Upper lobe of left lung (tissue), 6 donors: Measurements from ENCODE around the gene PRDM7. TPM values are rescaled to one million over a fixed set of nuclear protein-coding genes. Genes with fewer than 3 reads are reported as not detected.
A peak's percentile ranks its signal among the peaks of the same experiment; 100 is the strongest.

ENCODE experiments used
- ATAC-seq, 2 donors: fragments of 200-7000 bp; cut with Tn5 transposase; one replicate each; pipeline ENCODE4 v1.9.1; 2022; ENCODE audit warnings: mild to moderate bottlenecking in 2 of 2, moderate library complexity in 2 of 2; ENCODE audit not compliant: low FRiP score in 2 of 2
- DNase-seq, 2 donors: peaks; one replicate each; pipeline ENCODE4 v3.0.0-alpha.2; 2019 to 2020
- H3K27ac ChIP-seq, 4 donors: fragments of 200-600 bp; sonication (generic); one replicate each; pipeline ENCODE4 v1.5.1; 2016 to 2019
- H3K27me3 ChIP-seq, 4 donors: fragments of 200-600 bp; sonication (generic); one replicate each; pipeline ENCODE4 v1.5.1; 2017 to 2019
- H3K36me3 ChIP-seq, 4 donors: fragments of 200-600 bp; sonication (generic); one replicate each; pipeline ENCODE4 v1.5.1; 2016 to 2019
- H3K4me1 ChIP-seq, 4 donors: fragments of 200-600 bp; sonication (generic); one replicate each; pipeline ENCODE4 v1.5.1; 2018 to 2019
- H3K4me3 ChIP-seq, 4 donors: fragments of 200-600 bp; sonication (generic); one replicate each; pipeline ENCODE4 v1.5.1; 2017 to 2019; ENCODE audit warnings: mild to moderate bottlenecking in 2 of 4, moderate library complexity in 1 of 4
- H3K9me3 ChIP-seq, 4 donors: fragments of 200-600 bp; sonication (generic); one replicate each; pipeline ENCODE4 v1.5.1; 2018 to 2019
- EP300 ChIP-seq, 4 donors: sonication (generic); formaldehyde crosslinking; IDR thresholded peaks; one replicate each; pipeline ENCODE4 v1.5.1; 2017; ENCODE audit warnings: antibody characterized with exemption in 4 of 4, control low read depth in 2 of 4
- POLR2A ChIP-seq, 4 donors: fragments of 450-650 bp; IDR thresholded peaks; one replicate each; pipeline ENCODE4 v1.5.1; 2016 to 2017; ENCODE audit warnings: antibody characterized with exemption in 4 of 4, mild to moderate bottlenecking in 2 of 4
- POLR2AphosphoS5 ChIP-seq, 2 donors: sonication (generic); formaldehyde crosslinking; IDR thresholded peaks; one replicate each; pipeline ENCODE4 v1.5.1; 2017; ENCODE audit warnings: antibody characterized with exemption in 2 of 2
- WGBS, 2 donors: methylation state at CpG; one replicate each; pipeline ENCODE4 v1.1.5; 2017 to 2018; 5-methylcytosine and 5-hydroxymethylcytosine counted together
- total RNA-seq, 6 donors: library from RNA; depleted of rRNA in 4 of 6; stranded (reverse); fragments of >200 nt in 4 of 6; gene quantifications; one replicate each; pipeline versions ENCODE4 v1.1.0 to v1.2.1, GENCODE V29; 2016 to 2021
- TF ChIP-seq, protein P1 (sequence below), 6 experiments: fragments of 450-650 bp in 4 of 6; fragments of 200-600 bp in 2 of 6; sonication (generic) in 2 of 6; IDR thresholded peaks; one replicate each; pipeline ENCODE4 v1.5.1; 2016 to 2019; ENCODE audit warnings: antibody characterized with exemption in 6 of 6
- donor health status: DM: no; HTN: no; CAD: no; lungs with moderate emphysema.
- donor health status: DM: no; HTN: yes; CAD: no; lungs with severe emphysema.

Gene PRDM7
- total RNA-seq, 6 donors from 2014 or later, result not detected

DNA sequence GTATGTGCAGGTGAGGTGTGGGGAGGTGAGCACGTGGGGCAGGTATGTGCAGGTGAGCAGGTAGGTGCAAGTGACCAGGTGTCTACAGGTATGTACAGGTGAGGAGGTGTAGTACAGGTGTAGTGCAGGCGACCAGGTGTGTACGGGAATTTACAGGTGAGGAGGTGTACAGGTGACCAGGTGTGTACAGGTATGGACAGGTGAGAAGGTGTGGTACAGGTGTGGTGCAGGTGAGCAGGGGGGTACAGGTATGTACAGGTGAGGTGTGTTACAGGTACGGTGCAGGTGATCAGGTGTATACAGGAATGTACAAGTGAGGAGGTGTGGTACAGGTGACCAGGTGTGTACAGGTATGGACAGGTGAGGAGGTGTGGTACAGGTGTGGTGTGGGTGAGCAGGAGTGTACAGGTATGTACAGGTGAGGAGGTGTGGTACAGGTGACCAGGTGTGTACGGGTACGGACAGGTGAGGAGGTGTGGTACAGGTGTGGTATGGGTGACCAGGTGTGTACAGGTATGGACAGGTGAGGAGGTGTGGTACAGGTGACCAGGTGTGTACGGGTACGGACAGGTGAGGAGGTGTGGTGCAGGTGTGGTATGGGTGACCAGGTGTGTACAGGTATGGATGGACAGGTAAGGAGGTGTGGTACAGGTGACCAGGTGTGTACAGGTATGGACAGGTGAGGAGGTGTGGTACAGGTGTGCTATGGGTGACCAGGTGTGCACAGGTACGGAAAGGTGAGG lies 45.0 kb downstream of the PRDM7 start:
- Histone ChIP-seq H3K4me3 (peak overlapping the region in 1 of 4 donors; percentile 21), H3K36me3 (peaks cover 2 to 49% (median 26%) of the 10 kb centered on the region in 4 donors)
- no peak for DNase-seq

DNA sequence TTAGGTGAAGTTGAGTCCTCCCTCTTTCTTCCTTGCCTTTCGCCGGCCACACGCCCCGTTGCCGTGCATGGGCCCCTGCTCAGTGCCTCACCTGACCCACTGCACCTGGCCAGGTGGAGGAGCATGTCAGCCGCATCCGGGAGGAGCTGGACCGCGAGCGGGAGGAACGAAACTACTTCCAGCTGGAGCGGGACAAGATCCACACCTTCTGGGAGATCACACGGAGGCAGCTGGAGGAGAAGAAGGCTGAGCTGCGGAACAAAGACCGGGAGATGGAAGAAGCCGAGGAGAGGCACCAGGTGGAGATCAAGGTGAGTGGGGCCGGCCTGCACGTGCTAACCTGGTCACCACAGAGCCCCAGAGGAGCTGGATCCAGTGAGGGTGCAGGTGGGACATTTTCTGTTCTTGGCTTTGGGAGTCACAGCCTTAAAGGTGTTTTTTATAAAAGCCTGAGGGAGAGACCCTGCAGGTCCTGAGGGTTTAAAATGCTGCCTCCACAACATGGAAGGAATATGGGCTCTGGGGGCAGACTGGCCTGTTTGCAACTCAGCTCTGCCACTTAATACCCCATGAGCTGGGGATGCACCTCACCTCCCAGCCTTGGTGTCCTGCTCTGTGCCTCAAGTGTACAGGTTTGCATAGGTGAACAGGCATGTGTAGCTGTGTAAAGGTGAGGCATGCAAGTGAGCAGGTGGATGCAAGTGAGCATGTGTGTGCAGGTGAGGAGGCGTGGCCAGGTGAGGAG lies 45.8 kb downstream of the PRDM7 start:
- peak in 1 of 2 donors; percentile 12 for ATAC-seq
- no peak overlapping the region for H3K4me3 ChIP-seq
- H3K27me3 ChIP-seq, result no peaks in the 10 kb centered on the region
- H3K27ac ChIP-seq, result no peak overlapping the region
- TF ChIP-seq POLR2A (IDR thresholded peaks at IDR 0.05) (no peak), POLR2AphosphoS5 (IDR thresholded peaks at IDR 0.05) (no peak), EP300 (IDR thresholded peaks at IDR 0.05) (no peak)
- TF ChIP-seq, protein P1, sequence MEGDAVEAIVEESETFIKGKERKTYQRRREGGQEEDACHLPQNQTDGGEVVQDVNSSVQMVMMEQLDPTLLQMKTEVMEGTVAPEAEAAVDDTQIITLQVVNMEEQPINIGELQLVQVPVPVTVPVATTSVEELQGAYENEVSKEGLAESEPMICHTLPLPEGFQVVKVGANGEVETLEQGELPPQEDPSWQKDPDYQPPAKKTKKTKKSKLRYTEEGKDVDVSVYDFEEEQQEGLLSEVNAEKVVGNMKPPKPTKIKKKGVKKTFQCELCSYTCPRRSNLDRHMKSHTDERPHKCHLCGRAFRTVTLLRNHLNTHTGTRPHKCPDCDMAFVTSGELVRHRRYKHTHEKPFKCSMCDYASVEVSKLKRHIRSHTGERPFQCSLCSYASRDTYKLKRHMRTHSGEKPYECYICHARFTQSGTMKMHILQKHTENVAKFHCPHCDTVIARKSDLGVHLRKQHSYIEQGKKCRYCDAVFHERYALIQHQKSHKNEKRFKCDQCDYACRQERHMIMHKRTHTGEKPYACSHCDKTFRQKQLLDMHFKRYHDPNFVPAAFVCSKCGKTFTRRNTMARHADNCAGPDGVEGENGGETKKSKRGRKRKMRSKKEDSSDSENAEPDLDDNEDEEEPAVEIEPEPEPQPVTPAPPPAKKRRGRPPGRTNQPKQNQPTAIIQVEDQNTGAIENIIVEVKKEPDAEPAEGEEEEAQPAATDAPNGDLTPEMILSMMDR (IDR thresholded peaks at IDR 0.05), result no peak
- peaks cover under 1 to 41% (median 19%) of the 10 kb centered on the region in 4 donors for H3K36me3 ChIP-seq
- 93 to 96% methylated on average over 19 of the region's 19 CpGs for WGBS, 2 donors
- DNase-seq, result no peak
- H3K9me3 ChIP-seq, result peaks cover 0 to 5% (median 0%) of the 10 kb centered on the region in 4 donors
- H3K4me1 ChIP-seq, result peaks cover 0 to under 1% (median 0%) of the 10 kb centered on the region in 4 donors

More for the DNA sequence above, 45.0 kb downstream of the PRDM7 start:
- peaks cover 0 to 5% (median 0%) of the 10 kb centered on the region in 4 donors for H3K9me3 ChIP-seq
- TF ChIP-seq POLR2AphosphoS5 (IDR thresholded peaks at IDR 0.05), result peak in 1 of 2 donors; percentile 19
- no peak for TF ChIP-seq EP300 (IDR thresholded peaks at IDR 0.05)
- TF ChIP-seq, protein P1 (IDR thresholded peaks at IDR 0.05), result peak in 2 of 6 experiments; percentile 41 to 70
- TF ChIP-seq POLR2A (IDR thresholded peaks at IDR 0.05), result peak in 1 of 4 donors; percentile 91
- H3K27ac ChIP-seq, result no peak overlapping the region
- ATAC-seq, result peak; percentile 58 to 69
- H3K4me1 ChIP-seq, result no peaks in the 10 kb centered on the region
- no peaks in the 10 kb centered on the region for H3K27me3 ChIP-seq
- WGBS, 2 donors, result 86% methylated on average over 9 of the region's 9 CpGs

DNA sequence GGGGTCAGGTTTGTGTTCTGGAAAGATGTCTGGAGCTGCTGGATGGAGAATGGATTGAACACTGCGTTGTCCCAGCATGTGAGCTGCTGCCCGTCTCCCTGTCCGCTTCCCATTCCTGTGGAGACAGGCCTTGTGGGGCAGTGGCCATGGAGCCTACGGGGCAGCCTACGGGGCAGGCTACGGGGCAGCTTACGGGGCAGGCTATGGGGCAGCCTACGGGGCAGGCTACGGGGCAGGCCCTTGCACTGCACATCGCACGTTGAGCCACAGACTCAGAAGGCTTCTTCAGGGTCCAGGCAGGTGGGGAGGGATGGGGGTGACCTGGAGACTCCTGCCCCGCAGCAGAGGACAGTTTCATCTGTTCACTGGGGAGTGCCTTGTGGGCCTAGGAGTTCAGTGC lies 48.1 kb downstream of the PRDM7 start:
- peaks cover 0 to 25% (median 10%) of the 10 kb centered on the region in 4 donors for H3K36me3 ChIP-seq
- H3K4me3 ChIP-seq, result no peak overlapping the region
- DNase-seq, result no peak
- H3K27ac ChIP-seq, result no peak overlapping the region
- TF ChIP-seq POLR2AphosphoS5 (IDR thresholded peaks at IDR 0.05), result no peak
- TF ChIP-seq, protein P1 (IDR thresholded peaks at IDR 0.05), result no peak
- TF ChIP-seq POLR2A (IDR thresholded peaks at IDR 0.05), result no peak
- no peak for TF ChIP-seq EP300 (IDR thresholded peaks at IDR 0.05)
- no peak for ATAC-seq
- 91 to 94% methylated on average over 10 to 12 of the region's 12 CpGs for WGBS, 2 donors
- H3K27me3 ChIP-seq, result no peaks in the 10 kb centered on the region
- H3K4me1 ChIP-seq, result peaks cover 0 to 6% (median 0%) of the 10 kb centered on the region in 4 donors
- H3K9me3 ChIP-seq, result peaks cover 0 to 5% (median 0%) of the 10 kb centered on the region in 4 donors

DNA sequence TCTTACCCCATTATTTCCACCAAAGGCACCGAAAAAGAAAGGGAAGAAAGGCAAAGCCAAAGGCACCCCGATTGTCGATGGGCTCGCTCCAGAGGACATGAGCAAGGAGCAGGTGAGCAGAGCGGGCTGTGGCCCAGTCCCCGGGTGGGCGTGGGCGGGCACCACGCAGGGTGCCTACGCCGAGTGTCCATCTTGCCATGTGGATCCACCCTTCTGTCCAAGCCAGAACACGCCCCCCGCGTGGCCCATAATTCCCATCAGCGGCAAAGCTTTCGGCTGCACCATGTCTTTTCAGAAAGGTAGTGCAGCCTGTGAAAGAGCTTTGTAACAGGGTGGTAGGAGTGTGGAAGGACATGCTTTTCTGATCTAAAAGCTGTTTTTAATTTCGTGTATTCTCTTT lies 49.5 kb downstream of the PRDM7 start:
- DNase-seq (no peak), ATAC-seq (no peak)
- TF ChIP-seq POLR2A (IDR thresholded peaks at IDR 0.05) (no peak), POLR2AphosphoS5 (IDR thresholded peaks at IDR 0.05) (no peak), EP300 (IDR thresholded peaks at IDR 0.05) (no peak)
- TF ChIP-seq, protein P1 (IDR thresholded peaks at IDR 0.05), result no peak
- H3K27me3 ChIP-seq, result no peaks in the 10 kb centered on the region
- 92 to 95% methylated on average over 17 of the region's 17 CpGs for WGBS, 2 donors
- H3K36me3 ChIP-seq, result peaks cover 0 to 25% (median 8%) of the 10 kb centered on the region in 4 donors
- peaks cover 7 to 10% (median 8%) of the 10 kb centered on the region in 4 donors for H3K4me1 ChIP-seq
- H3K27ac ChIP-seq, result no peak overlapping the region
- peaks cover 0 to 5% (median 0%) of the 10 kb centered on the region in 4 donors for H3K9me3 ChIP-seq
- no peak overlapping the region for H3K4me3 ChIP-seq
